AG04450 (cell line): Measurements from ENCODE around the gene UPF1. TPM values are rescaled to one million over a fixed set of nuclear protein-coding genes. Genes with fewer than 3 reads are reported as not detected.

ENCODE experiments used
- CTCF ChIA-PET: fragments of 300-600, 350-600 bp; formaldehyde crosslinking; extraction: SDS; loops from one replicate; lab custom pipeline; 2022; ENCODE audit warnings: antibody characterized with exemption, inconsistent platforms; lab: Charles Lee
- POLR2A ChIA-PET: fragments of 350-600 bp; formaldehyde crosslinking; extraction: SDS; loops from one replicate; lab custom pipeline; 2021; ENCODE audit warnings: antibody characterized with exemption, inconsistent platforms; lab: Yijun Ruan, JAX
- DNase-seq: peaks from one replicate; pipeline ENCODE4 v3.0.0-alpha.2; 2011; ENCODE audit warnings: low read depth, low spot score
- H3K27ac ChIP-seq: one replicate; pipeline ENCODE4 v1.5.1; 2012; ENCODE audit warnings: low read depth, low read length, control low read depth
- H3K27me3 ChIP-seq: one replicate; pipeline ENCODE4 v1.6.0; 2012; ENCODE audit warnings: low read length; ENCODE audit not compliant: control insufficient read depth, insufficient read depth
- H3K4me3 ChIP-seq: 2 replicates; pipeline ENCODE4 v1.5.1; 2011; ENCODE audit warnings: mild to moderate bottlenecking, low read depth, low read length, control low read depth
- H3K9me3 ChIP-seq: 2 replicates; pipeline ENCODE4 v1.5.1; 2012; ENCODE audit warnings: low read length; ENCODE audit not compliant: control insufficient read depth, insufficient read depth
- CTCF ChIP-seq: IDR thresholded peaks from 2 replicates; pipeline ENCODE4 v1.5.1; 2011; ENCODE audit warnings: low read depth, low read length, control low read depth, inconsistent platforms
- polyA plus RNA-seq: library from polyadenylated mRNA; depleted of rRNA; stranded (reverse); fragments of >200 nt; gene quantifications from 2 replicates; pipeline ENCODE4 v1.2.3, GENCODE V29; 2011

Gene UPF1
- polyA plus RNA-seq, 1 experiment: 28.2 TPM

GRCh38 chr19:18906605-18907519 lies 75.1 kb downstream of the UPF1 start:
- TF ChIP-seq CTCF: no peak
- POLR2A ChIA-PET: interaction anchor here (0.9 to 1.3 kb wide), 2 partner anchors 12 to 13 kb away, joined by 3 to 5 read pairs; partner anchors contain the start of genes COPE and DDX49
- no peaks in the 10 kb centered on the region for H3K27me3 ChIP-seq
- H3K4me3 ChIP-seq: no peak overlapping the region
- CTCF ChIA-PET: no interaction called here
- no peaks in the 10 kb centered on the region; the same call in 1 of the 2 replicates for H3K9me3 ChIP-seq
- no peak overlapping the region for H3K27ac ChIP-seq
- DNase-seq: no peak

- no peak overlapping the region for H3K4me3 ChIP-seq
- H3K27ac ChIP-seq: no peak overlapping the region
- ChIA-PET CTCF (no interaction called here), POLR2A (interaction anchor here (0.7 kb wide), 1 partner anchor 69 kb away, joined by 7 read pairs; no protein-coding TSS in a partner anchor)
- H3K27me3 ChIP-seq: no peaks in the 10 kb centered on the region
- DNase-seq: no peak
- H3K9me3 ChIP-seq: no peaks in the 10 kb centered on the region; the same call in 1 of the 2 replicates
- no peak for TF ChIP-seq CTCF
Measured at GRCh38 chr19:18908917-18909619, 77.3 kb downstream of the UPF1 start.

- ChIA-PET POLR2A (no interaction called here), CTCF (no interaction called here)
- no peak for DNase-seq
- H3K27me3 ChIP-seq: no peaks in the 10 kb centered on the region
- no peak overlapping the region for H3K4me3 ChIP-seq
- H3K9me3 ChIP-seq: no peaks in the 10 kb centered on the region; the same call in 1 of the 2 replicates
- H3K27ac ChIP-seq: no peak overlapping the region
- no peak for TF ChIP-seq CTCF
Measured at GRCh38 chr19:18910010-18910409, 78.3 kb downstream of the UPF1 start.

GRCh38 chr19:18910801-18911436 lies 79.2 kb downstream of the UPF1 start:
- Histone ChIP-seq H3K27me3 (no peaks in the 10 kb centered on the region), H3K4me3 (no peak overlapping the region), H3K9me3 (no peaks in the 10 kb centered on the region; the same call in 1 of the 2 replicates), H3K27ac (no peak overlapping the region)
- DNase-seq: no peak
- POLR2A ChIA-PET: no interaction called here
- TF ChIP-seq CTCF: no peak
- CTCF ChIA-PET: interaction anchor here (0.6 to 0.8 kb wide), 2 partner anchors 16 to 523 kb away, joined by 3 read pairs; no protein-coding TSS in a partner anchor
